Karpas-422 (cell line): Measurements from ENCODE around the gene RNF130. TPM values are rescaled to one million over a fixed set of nuclear protein-coding genes. Genes with fewer than 3 reads are reported as not detected.

ENCODE experiments used
- DNase-seq: peaks from one replicate; pipeline ENCODE4 v3.0.0-alpha.2; 2015
- H2AFZ ChIP-seq: fragments of 200-600 bp; sonication (generic); 2 replicates; pipeline ENCODE4 v1.6.1; 2014; ENCODE audit warnings: antibody characterized with exemption, low read length, mixed read lengths
- H3K27ac ChIP-seq: fragments of 200-600 bp; sonication (generic); 2 replicates; pipeline ENCODE4 v1.5.1; 2014; ENCODE audit warnings: mild to moderate bottlenecking, low read length, moderate library complexity
- H3K27me3 ChIP-seq: fragments of 200-600 bp; sonication (generic); 2 replicates; pipeline ENCODE4 v1.6.1; 2014; ENCODE audit warnings: low read length, mixed read lengths
- H3K36me3 ChIP-seq: fragments of 200-600 bp; sonication (generic); 2 replicates; pipeline ENCODE4 v1.6.1; 2014; ENCODE audit warnings: low read length, mixed read lengths; ENCODE audit not compliant: insufficient read depth
- H3K4me1 ChIP-seq: fragments of 200-600 bp; sonication (generic); 2 replicates; pipeline ENCODE4 v1.6.1; 2014; ENCODE audit warnings: mild to moderate bottlenecking, low read length, mixed read lengths
- H3K4me2 ChIP-seq: fragments of 200-600 bp; sonication (generic); 2 replicates; pipeline ENCODE4 v1.6.1; 2014; ENCODE audit warnings: low read length, low read depth, mild to moderate bottlenecking; ENCODE audit not compliant: poor library complexity, severe bottlenecking
- H3K4me3 ChIP-seq: fragments of 200-600 bp; sonication (generic); 2 replicates; pipeline ENCODE4 v1.5.1; 2014; ENCODE audit warnings: mild to moderate bottlenecking, antibody characterized with exemption, low read length, mixed read lengths
- H3K79me2 ChIP-seq: fragments of 200-600 bp; sonication (generic); 2 replicates; pipeline ENCODE4 v1.6.1; 2014; ENCODE audit warnings: mild to moderate bottlenecking, low read length, mixed read lengths
- H3K9ac ChIP-seq: fragments of 200-600 bp; sonication (generic); 2 replicates; pipeline ENCODE4 v1.6.0; 2014; ENCODE audit warnings: low read length
- H3K9me2 ChIP-seq: fragments of 200-600 bp; sonication (generic), shearing (Covaris generic); replicated peaks from 2 replicates; pipeline ENCODE4 v1.6.0; 2014; ENCODE audit warnings: mild to moderate bottlenecking, low read length, moderate library complexity; ENCODE audit not compliant: insufficient read depth
- H3K9me3 ChIP-seq: fragments of 300-700, 200-600 bp; sonication (generic); 2 replicates; pipeline ENCODE4 v1.6.1; 2014; ENCODE audit warnings: low read length, mixed read lengths
- H4K20me1 ChIP-seq: fragments of 200-600 bp; sonication (generic); 2 replicates; pipeline ENCODE4 v1.6.1; 2014; ENCODE audit warnings: mild to moderate bottlenecking, antibody characterized with exemption, low read length, low read depth; ENCODE audit not compliant: insufficient read depth
- total RNA-seq: library from RNA; depleted of rRNA; stranded (reverse); fragments of >200 nt; shearing (Covaris generic); gene quantifications from 2 replicates; pipeline ENCODE4 v1.2.3, GENCODE V29; 2014; ENCODE audit warnings: low replicate concordance

RNF130 gene
- total RNA-seq, 1 experiment from 2014 or later: 0.41 TPM

GRCh38 chr5:180116077-180116999 is 44.8 kb upstream of the RNF130 start:
- Histone ChIP-seq H3K36me3 (no peaks in the 10 kb centered on the region), H3K4me3 (no peak overlapping the region), H3K9me2 (no peaks in the 10 kb centered on the region), H3K9me3 (no peaks in the 10 kb centered on the region), H3K27me3 (no peaks in the 10 kb centered on the region), H3K4me1 (no peaks in the 10 kb centered on the region), H3K4me2 (no peak overlapping the region), H3K9ac (no peak overlapping the region), H3K79me2 (no peaks in the 10 kb centered on the region), H3K27ac (no peak overlapping the region), H4K20me1 (no peaks in the 10 kb centered on the region), H2AFZ (no peak overlapping the region)
- DNase-seq: no peak

DNA sequence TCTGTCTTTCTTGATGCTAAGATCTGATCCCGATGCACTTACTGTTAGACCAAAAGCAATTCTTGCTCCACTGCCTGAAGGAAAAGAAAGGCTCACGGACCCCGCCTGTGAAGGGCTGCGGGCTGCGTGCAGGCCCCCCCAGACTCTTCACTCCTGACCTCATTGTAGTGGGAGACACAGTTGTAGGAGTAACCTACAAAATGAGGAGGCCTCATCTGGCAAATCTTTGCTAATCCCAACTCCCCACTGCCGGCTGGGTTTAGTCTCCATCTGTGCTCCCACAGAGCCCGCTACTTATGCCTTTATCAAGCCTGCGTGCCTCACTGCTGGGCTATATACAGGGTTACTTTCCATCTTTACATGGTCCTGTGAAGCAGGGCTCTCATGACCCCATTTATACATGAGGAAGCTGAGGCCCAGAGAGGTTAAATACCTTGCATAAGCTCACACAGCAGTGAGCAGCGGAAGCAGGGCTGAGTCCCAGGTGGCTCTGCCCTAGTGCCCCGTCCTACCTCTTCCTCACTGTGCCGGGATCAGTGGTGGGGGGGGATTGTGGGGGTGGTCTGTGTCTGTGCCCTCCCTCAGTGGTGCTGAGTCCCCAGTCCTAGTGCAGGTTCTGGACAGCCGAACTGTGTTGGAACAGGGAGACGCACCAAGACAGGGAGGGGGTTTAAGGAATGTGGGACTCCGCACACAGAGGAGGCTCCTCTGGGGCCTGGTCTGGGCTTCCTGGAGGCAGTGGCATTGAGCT is 43.9 kb upstream of the RNF130 start:
- Histone ChIP-seq H3K4me2 (no peak overlapping the region), H3K9ac (no peak overlapping the region), H3K4me3 (no peak overlapping the region), H3K27me3 (no peaks in the 10 kb centered on the region), H4K20me1 (no peaks in the 10 kb centered on the region), H3K9me2 (no peaks in the 10 kb centered on the region), H3K79me2 (no peaks in the 10 kb centered on the region), H3K27ac (no peak overlapping the region), H3K36me3 (no peaks in the 10 kb centered on the region), H3K9me3 (no peaks in the 10 kb centered on the region), H2AFZ (no peak overlapping the region), H3K4me1 (no peaks in the 10 kb centered on the region)
- no peak for DNase-seq

- no peaks in the 10 kb centered on the region for H4K20me1 ChIP-seq
- no peak overlapping the region for H3K9ac ChIP-seq
- H3K27me3 ChIP-seq: no peaks in the 10 kb centered on the region
- H2AFZ ChIP-seq: no peak overlapping the region
- H3K4me1 ChIP-seq: no peaks in the 10 kb centered on the region
- H3K9me2 ChIP-seq: no peaks in the 10 kb centered on the region
- H3K4me2 ChIP-seq: no peak overlapping the region
- DNase-seq: no peak
- no peaks in the 10 kb centered on the region for H3K36me3 ChIP-seq
- no peak overlapping the region for H3K4me3 ChIP-seq
- H3K9me3 ChIP-seq: no peaks in the 10 kb centered on the region
- no peaks in the 10 kb centered on the region for H3K79me2 ChIP-seq
- H3K27ac ChIP-seq: no peak overlapping the region
Measured at GRCh38 chr5:180114304-180115003, 42.9 kb upstream of the RNF130 start.

DNA sequence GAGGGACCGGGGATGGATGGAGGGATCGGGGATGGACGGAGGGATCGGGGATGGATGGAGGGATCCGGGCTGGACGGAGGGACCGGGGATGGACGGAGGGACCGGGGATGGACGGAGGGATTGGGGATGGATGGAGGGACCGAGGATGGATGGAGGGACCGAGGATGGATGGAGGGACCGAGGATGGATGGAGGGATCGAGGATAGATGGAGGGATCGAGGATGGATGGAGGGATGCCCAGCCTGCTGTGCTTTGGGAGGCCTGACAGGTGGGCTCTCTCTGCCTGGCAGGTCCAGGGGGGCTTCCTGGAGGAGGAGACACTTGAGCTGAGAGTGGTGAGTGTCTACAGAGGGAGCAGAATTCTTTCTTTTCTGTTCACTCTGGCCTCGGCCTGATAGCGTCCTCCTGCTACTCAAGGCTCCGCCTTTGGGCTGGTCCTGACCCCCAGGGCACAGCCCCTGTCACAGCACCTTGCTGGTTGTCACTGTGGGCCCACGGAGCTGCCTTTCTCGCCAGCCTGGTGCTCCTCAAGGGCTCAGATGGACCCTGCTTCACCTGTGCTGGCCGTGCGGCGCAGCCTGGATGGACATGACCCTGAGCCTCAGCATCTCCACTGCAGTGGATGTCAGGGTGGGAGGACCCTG is 42.2 kb upstream of the RNF130 start:
- H3K4me1 ChIP-seq: no peaks in the 10 kb centered on the region
- no peak overlapping the region for H3K4me2 ChIP-seq
- H3K9me3 ChIP-seq: no peaks in the 10 kb centered on the region
- H3K36me3 ChIP-seq: no peaks in the 10 kb centered on the region
- H2AFZ ChIP-seq: no peak overlapping the region
- H3K4me3 ChIP-seq: no peak overlapping the region
- H4K20me1 ChIP-seq: no peaks in the 10 kb centered on the region
- H3K9ac ChIP-seq: no peak overlapping the region
- no peaks in the 10 kb centered on the region for H3K79me2 ChIP-seq
- no peak for DNase-seq
- no peaks in the 10 kb centered on the region for H3K9me2 ChIP-seq
- H3K27me3 ChIP-seq: no peaks in the 10 kb centered on the region
- H3K27ac ChIP-seq: no peak overlapping the region

DNA sequence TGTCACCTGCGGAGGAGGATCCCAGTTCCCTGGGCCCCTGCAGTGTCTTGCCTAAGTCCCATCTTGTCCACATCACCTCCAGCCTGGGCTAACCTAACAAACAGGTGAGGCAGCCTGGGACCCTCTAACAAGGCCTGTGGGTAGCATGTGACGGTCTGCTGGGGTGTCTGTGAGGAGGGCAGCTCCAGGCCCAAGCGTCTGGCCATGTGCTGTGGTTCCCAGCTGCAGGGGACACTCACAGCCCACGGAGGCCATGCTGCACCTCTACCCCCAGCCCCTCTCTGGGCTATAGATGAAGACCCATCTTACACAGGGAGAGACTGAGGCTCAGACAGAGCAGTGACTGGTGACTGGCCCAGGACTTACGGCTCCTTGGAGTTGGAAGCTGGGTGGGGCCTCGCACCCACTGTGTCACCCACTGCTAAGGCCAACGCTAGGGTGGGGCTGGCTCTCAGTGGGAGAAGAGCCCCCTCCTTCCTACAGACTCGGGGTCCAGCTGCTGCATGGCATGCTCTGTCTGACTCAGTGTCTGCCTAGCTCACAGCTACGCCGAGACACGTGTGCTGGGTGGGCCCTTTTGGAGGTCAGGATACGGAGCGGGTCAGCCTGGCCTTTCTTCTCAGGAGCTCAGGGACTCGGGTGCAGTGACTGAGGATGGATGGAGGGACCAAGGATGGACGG is 40.8 kb upstream of the RNF130 start:
- H3K9me2 ChIP-seq: no peaks in the 10 kb centered on the region
- H3K36me3 ChIP-seq: no peaks in the 10 kb centered on the region
- no peaks in the 10 kb centered on the region for H3K27me3 ChIP-seq
- H4K20me1 ChIP-seq: no peaks in the 10 kb centered on the region
- DNase-seq: no peak
- H3K4me1 ChIP-seq: no peaks in the 10 kb centered on the region
- no peak overlapping the region for H2AFZ ChIP-seq
- no peak overlapping the region for H3K4me3 ChIP-seq
- no peaks in the 10 kb centered on the region for H3K9me3 ChIP-seq
- no peak overlapping the region for H3K9ac ChIP-seq
- H3K79me2 ChIP-seq: no peaks in the 10 kb centered on the region
- no peak overlapping the region for H3K4me2 ChIP-seq
- H3K27ac ChIP-seq: no peak overlapping the region

- H3K4me3 ChIP-seq: no peak overlapping the region
- H2AFZ ChIP-seq: no peak overlapping the region
- H3K79me2 ChIP-seq: no peaks in the 10 kb centered on the region
- no peak overlapping the region for H3K9ac ChIP-seq
- H3K9me2 ChIP-seq: no peaks in the 10 kb centered on the region
- DNase-seq: no peak
- no peaks in the 10 kb centered on the region for H3K36me3 ChIP-seq
- H3K4me1 ChIP-seq: no peaks in the 10 kb centered on the region
- H4K20me1 ChIP-seq: no peaks in the 10 kb centered on the region
- H3K4me2 ChIP-seq: no peak overlapping the region
- peaks cover 4% of the 10 kb centered on the region; the same call in 1 of the 2 replicates for H3K9me3 ChIP-seq
- no peak overlapping the region for H3K27ac ChIP-seq
- H3K27me3 ChIP-seq: no peaks in the 10 kb centered on the region
Measured at GRCh38 chr5:180111273-180112002, 39.9 kb upstream of the RNF130 start.

- no peaks in the 10 kb centered on the region for H3K4me1 ChIP-seq
- H3K27ac ChIP-seq: no peak overlapping the region
- H4K20me1 ChIP-seq: no peaks in the 10 kb centered on the region
- H3K36me3 ChIP-seq: no peaks in the 10 kb centered on the region
- H3K9me2 ChIP-seq: no peaks in the 10 kb centered on the region
- no peaks in the 10 kb centered on the region for H3K79me2 ChIP-seq
- H3K4me2 ChIP-seq: no peak overlapping the region
- no peak overlapping the region for H2AFZ ChIP-seq
- peaks cover 7% of the 10 kb centered on the region for H3K9me3 ChIP-seq
- no peak overlapping the region for H3K9ac ChIP-seq
- no peaks in the 10 kb centered on the region for H3K27me3 ChIP-seq
- no peak for DNase-seq
- H3K4me3 ChIP-seq: no peak overlapping the region
Measured at GRCh38 chr5:180109920-180110319, 38.4 kb upstream of the RNF130 start.
